Iris pigment epithelial cell (primary cell): Measurements from ENCODE around the gene B4GALT6.
A peak's percentile ranks its signal among the peaks of the same experiment; 100 is the strongest.
"Not testable (repeated sequence)": the region's sequence is repeated elsewhere in the genome, so short reads cannot be mapped to it uniquely, and the experiment has no call there.

ENCODE experiments used
- DNase-seq: peaks from one replicate; pipeline ENCODE4 v3.0.0-alpha.2; 2011; ENCODE audit warnings: low read depth

Gene B4GALT6

DNA sequence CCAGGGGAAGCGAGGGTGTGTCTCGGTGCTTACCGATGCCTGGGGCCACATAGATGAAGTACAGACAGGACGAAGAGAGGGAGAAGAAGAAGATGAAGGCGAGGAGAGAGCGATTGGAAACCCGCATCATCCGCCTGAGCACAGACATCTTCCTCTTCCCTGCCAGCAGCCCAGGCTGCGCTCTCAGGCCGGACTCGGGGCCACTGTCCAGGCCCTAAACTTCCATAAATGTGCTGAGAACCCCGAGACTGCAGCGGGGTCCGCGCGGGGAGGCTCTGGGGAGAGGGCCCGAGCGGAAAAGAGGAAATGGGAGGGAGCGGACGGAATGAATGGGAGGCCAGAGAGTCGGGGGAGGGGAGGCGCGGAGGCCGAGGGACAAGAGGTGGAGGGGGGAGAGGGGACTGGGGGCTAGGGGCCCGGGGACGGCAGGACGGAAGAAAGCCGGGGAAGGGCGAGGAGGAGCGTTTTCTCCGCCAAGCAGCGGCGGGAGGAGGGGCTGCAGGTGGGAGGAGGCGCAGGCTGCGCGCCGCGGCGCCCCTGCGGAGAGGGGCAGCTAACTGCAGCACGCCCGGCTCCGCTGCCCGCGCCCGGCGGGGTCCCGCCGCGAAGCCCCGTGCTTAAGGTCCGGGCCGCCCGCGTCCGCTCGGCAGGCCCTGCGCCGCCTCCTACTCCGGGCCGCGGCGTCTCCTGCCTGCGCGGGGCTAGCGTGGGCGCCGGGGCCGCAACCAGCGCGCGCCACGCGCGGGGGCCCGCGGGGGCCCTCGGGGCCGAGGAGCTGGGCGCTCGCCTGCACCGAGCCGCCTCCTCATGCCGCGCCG is at the start of gene B4GALT6:
B4GALT6 (minus strand) TSS at position 303 of the 818 bp plus-strand sequence; CDS start at position 148, 155 bp downstream.
- DNase-seq = peak; percentile 36

GRCh38 chr18:31731628-31732027 is 47.2 kb upstream of the B4GALT6 start:
- no peak for DNase-seq

- not testable (repeated sequence) for DNase-seq
These were observed 44.8 kb upstream of the B4GALT6 start for GRCh38 chr18:31729196-31729595.

GRCh38 chr18:31723990-31724711 is 39.8 kb upstream of the B4GALT6 start:
- DNase-seq = peak; percentile 14

DNA sequence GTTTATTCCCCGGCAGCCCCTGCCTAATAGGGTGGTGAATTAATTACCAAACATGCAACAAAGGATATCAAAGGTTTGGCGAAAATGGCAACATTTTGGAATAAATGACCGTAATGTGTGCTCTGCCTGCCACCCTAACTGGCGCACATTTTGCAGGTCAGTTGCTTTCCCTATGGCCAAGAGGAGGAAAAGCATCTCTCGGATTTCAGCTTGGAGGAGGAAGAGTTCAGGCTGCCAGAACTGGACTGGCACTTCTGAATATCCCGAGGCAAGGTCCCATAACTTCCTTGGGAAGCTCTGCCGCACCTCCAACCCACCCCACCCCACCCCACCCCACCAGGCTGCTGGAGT is 39.2 kb upstream of the B4GALT6 start:
- no peak for DNase-seq

GRCh38 chr18:31722369-31722957 is 38.1 kb upstream of the B4GALT6 start:
- peak; percentile 77 for DNase-seq

DNA sequence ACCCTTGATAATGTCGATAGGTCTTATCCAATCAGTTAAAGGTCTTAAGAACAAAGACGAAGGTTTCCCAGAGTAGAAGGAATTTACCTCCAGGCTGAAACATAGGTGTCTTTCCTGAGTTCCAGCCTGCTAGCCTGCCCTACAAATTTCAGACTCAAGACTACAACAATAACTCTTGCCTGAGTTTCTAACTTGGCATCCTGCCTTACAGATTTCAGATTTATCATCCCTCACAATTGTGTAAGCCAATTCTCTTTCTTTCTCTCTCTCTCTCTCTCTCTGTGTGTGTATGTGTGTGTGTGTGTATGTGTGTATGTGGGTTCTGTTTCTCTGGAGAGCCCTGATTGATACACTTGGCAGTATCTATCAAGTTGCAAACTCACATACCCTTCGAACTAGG is 37.2 kb upstream of the B4GALT6 start:
- peak; percentile 10 for DNase-seq

DNA sequence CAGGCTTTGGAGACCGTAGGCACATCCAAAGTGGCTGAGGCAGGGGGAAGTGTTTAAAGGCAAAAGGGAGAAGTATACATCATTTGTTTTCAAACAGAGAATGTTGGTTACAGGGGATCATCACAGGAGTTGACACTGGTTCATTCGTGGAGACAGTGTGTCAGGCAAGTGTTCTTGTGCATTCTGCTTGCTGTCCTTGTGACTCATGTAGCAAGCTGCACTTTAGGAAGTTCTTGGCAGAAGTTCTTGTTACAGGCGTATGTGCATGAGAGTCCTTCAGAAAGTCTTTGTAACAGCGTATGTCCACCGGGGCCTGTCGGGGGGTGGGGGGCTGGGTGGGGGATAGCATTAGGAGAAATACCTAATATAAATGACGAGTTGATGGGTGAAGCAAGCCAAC is 36.5 kb upstream of the B4GALT6 start:
- DNase-seq = peak; percentile 26

DNA sequence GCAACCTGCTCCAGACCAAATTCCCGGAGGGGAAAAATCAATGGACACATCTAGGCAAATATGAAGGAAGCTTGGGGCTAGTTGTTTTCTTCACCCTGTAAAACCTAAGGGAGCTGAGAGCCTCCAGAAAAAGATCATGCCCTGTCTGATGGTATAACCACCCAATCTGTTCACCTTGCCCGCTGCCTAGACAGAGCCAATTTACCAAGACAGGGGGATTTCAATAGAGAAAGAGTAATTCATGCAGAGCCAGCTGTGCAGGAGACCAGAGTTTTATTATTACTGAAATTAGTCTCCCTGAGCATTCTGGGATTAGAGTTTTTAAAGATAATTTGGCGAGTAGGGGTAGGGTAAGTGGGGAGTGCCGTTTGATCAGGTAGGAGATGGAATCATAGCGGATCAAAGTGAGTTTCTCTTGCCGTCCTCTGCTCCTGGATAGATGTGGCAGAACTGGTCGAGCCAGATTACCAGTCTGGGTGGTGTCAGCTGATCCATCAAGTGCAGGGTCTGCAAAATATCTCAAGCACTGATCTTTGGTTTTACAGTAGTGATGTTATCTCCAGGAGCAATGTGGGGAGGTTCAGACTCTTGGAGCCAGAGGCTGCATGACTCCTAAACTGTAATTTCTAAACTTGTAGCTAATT is 35.1 kb upstream of the B4GALT6 start:
- no peak for DNase-seq

DNA sequence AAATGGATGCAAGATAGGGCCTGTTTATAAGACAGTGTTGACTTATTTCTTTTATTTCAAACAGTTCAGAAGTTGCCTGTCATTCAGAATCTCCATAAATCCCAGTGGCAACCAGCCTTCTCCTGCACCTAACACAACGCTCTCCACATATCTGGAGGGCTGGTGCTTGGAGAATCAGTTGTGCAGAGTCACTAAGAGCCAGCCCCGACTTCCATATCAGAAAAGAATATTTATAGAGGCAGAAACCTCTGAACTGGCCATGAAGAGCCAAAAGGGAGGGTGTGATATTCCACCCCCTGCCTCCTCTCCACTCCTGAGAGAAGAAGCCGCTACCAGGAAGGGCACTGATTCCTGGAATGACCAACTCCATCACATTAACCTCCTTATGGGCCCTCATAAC is 34.0 kb upstream of the B4GALT6 start:
- no peak for DNase-seq

DNA sequence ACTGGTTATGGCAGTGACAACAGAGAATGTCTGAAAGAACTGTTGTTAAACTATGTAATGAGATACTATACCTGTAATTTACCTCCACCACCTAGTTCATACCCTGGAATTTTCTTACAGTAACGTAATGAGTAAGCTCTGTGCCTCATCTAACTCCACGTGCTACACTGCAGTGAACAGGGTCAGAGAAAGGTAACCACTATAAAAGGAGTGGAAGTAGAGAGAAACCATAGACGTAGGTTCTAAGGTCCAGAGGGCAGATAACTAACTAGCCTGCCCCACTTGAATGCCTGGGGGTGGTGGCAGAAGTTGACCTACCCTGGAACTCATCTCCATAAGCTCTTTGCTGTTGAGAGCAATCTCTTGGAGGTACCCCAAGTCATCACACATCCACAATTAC is 32.0 kb upstream of the B4GALT6 start:
- no peak for DNase-seq

GRCh38 chr18:31711365-31712172 is 27.2 kb upstream of the B4GALT6 start:
- DNase-seq = no peak

- DNase-seq = no peak
These were observed 26.4 kb upstream of the B4GALT6 start for GRCh38 chr18:31710826-31711225.

- DNase-seq = no peak
These were observed 23.4 kb upstream of the B4GALT6 start for GRCh38 chr18:31707815-31708214.

GRCh38 chr18:31702449-31702848 is 18.1 kb upstream of the B4GALT6 start:
- no peak for DNase-seq

- no peak for DNase-seq
These were observed 17.4 kb upstream of the B4GALT6 start for GRCh38 chr18:31701744-31702143.

DNA sequence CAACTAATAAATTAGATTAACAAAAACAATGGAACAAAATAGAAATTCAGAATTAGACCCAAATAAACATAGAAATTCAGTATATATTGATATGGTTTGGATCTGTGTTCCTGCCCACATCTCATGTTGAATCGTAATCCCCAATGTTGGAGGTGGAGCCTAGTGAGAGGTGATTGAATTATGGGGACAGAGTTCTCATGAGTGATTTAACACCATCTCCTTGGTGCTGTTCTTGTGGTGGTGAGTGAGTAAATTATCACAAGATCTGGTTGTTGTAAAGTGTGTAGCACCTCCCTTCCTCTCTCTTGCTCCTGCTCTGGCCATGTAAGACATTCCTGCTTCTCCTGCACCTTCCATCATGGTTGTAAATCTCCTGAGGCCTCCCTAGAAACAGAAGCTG is 16.6 kb upstream of the B4GALT6 start:
- DNase-seq = no peak

- no peak for DNase-seq
These were observed 13.2 kb upstream of the B4GALT6 start for GRCh38 chr18:31697351-31698298.

DNA sequence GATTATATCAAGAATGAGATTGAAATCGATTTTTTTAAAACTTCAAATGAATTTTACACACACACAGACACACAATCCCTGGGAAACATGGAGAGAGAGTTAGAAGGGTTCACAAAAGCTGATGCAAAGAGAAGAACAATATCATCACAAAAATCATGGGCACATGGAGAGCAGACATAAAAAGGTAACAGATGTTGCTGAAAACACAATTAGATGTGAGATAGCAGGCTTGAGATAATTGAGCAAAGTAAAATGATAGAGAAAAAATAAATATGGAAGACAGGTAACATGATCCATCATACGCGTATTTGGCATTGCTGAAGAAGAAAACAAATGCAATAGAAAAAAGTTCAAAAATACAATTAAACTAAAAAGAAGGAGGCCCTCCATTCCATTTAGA is 11.6 kb upstream of the B4GALT6 start:
- no peak for DNase-seq

GRCh38 chr18:31694297-31694696 is 9.9 kb upstream of the B4GALT6 start:
- DNase-seq = no peak

GRCh38 chr18:31688606-31689005 is 4.2 kb upstream of the B4GALT6 start:
- DNase-seq = no peak
